ENCODE measurements around the gene RNF167.

The RNF167 gene

GRCh38 chr17:4939796-4940554, at the start of gene RNF167, which contains the start of gene SLC25A11:
RNF167 (plus strand) TSS chr17:4940268; CDS start chr17:4940910, 642 bp downstream.
SLC25A11 (minus strand) TSS chr17:4940046; CDS start chr17:4939910, 136 bp downstream.
- peaks cover 42 to 73% of the 10 kb centered on the region in 2 experiments for H3K36me3 ChIP-seq (ENCODE audit: control insufficient read depth in 2 of 2, insufficient read depth in 1 of 2, low read length in 2 of 2)
- H3K9me3 ChIP-seq (ENCODE audit: control insufficient read depth, insufficient read depth, low read depth, low read length): no peaks in the 10 kb centered on the region
- H3K4me3 ChIP-seq (ENCODE audit: low read depth, low read length): peak within 1 kb of the TSS; percentile 87
- ChIA-PET POLR2A (interaction anchor here (0.5 to 3.4 kb wide), 29 partner anchors 10 to 896 kb away, joined by 3 to 109 read pairs (median 4); partner anchors contain the start of genes CAMTA2, CHRNE, ENO3 and INCA1), CTCF (interaction anchor here (0.5 to 3.0 kb wide), 15 partner anchors 8 to 1060 kb away, joined by 3 to 20 read pairs (median 3); partner anchors contain the start of genes CHRNE and PFN1)
- peaks cover 9% of the 10 kb centered on the region for H3K4me1 ChIP-seq (ENCODE audit: control insufficient read depth, insufficient read depth, low read length)
- peak within 1 kb of the TSS; percentile 93 for H3K27ac ChIP-seq (ENCODE audit: extremely low read depth, low read depth, low read length)
- TF ChIP-seq ZNF76 (tag by site-specific recombination; IDR thresholded peaks at IDR 0.05; ENCODE audit: borderline replicate concordance, low read depth) (peak; percentile 78), ZNF394 (tag by site-specific recombination; IDR thresholded peaks at IDR 0.05; ENCODE audit: borderline replicate concordance) (peak; percentile 34; the same call in 1 of the 2 replicates), ZFP3 (tag by site-specific recombination; IDR thresholded peaks at IDR 0.05; ENCODE audit: low read depth) (no peak), ZNF473 (tag by site-specific recombination; IDR thresholded peaks at IDR 0.05) (no peak), ZNF433 (tag by site-specific recombination; IDR thresholded peaks at IDR 0.05; ENCODE audit: low read depth) (no peak), ZNF558 (tag by site-specific recombination; IDR thresholded peaks at IDR 0.05) (0 out of 2 replicates have a peak, but pooled peaks have one; percentile 14), ZNF266 (tag by site-specific recombination; IDR thresholded peaks at IDR 0.05; ENCODE audit: low read depth) (no peak), SP2 (tag by site-specific recombination; IDR thresholded peaks at IDR 0.05) (peak; percentile 93), ZBTB6 (tag by site-specific recombination; IDR thresholded peaks at IDR 0.05) (0 out of 2 replicates have a peak, but pooled peaks have one; percentile 68), ZNF843 (tag by site-specific recombination; IDR thresholded peaks at IDR 0.05) (peak; percentile 48; the same call in 1 of the 2 replicates), ZSCAN23 (tag by site-specific recombination; IDR thresholded peaks at IDR 0.05) (0 out of 2 replicates have a peak, but pooled peaks have one; percentile 25), ZXDB (tag by site-specific recombination; IDR thresholded peaks at IDR 0.05) (peak; percentile 84), YY1 (tag by site-specific recombination; IDR thresholded peaks at IDR 0.05) (peak; percentile 92), ZNF600 (tag by site-specific recombination; IDR thresholded peaks at IDR 0.05) (no peak), ZNF670 (tag by site-specific recombination; IDR thresholded peaks at IDR 0.05; ENCODE audit: low read depth) (no peak), ZNF398 (tag by site-specific recombination; IDR thresholded peaks at IDR 0.05) (peak; percentile 41; the same call in 1 of the 2 replicates), ZNF580 (tag by site-specific recombination; IDR thresholded peaks at IDR 0.05) (peak; percentile 98), SCRT2 (tag by site-specific recombination; IDR thresholded peaks at IDR 0.05) (peak; percentile 31; the same call in 1 of the 2 replicates), MYNN (tag by site-specific recombination; IDR thresholded peaks at IDR 0.05; ENCODE audit: borderline replicate concordance) (no peak), ZBTB49 (tag by site-specific recombination; IDR thresholded peaks at IDR 0.05; ENCODE audit: low read depth) (no peak), ZNF776 (tag by site-specific recombination; IDR thresholded peaks at IDR 0.05; ENCODE audit: borderline replicate concordance) (no peak), OSR2 (tag by site-specific recombination; IDR thresholded peaks at IDR 0.05) (no peak), PRDM4 (tag by site-specific recombination; IDR thresholded peaks at IDR 0.05) (no peak), ZNF132 (tag by site-specific recombination; IDR thresholded peaks at IDR 0.05; ENCODE audit: borderline replicate concordance) (no peak), INSM2 (tag by site-specific recombination; IDR thresholded peaks at IDR 0.05) (peak; percentile 47; the same call in 1 of the 2 replicates)

Measured in HEK293 (cell line).